Retina (tissue), 1 donor: ENCODE data around the gene MYEF2.

Experiments used
- DNase-seq: peaks from one replicate; pipeline ENCODE4 v3.0.0-alpha.2; 2016

Gene MYEF2

GRCh38 chr15:48144889-48145288 lies 33.2 kb downstream of the MYEF2 start:
- DNase-seq = no peak

DNA sequence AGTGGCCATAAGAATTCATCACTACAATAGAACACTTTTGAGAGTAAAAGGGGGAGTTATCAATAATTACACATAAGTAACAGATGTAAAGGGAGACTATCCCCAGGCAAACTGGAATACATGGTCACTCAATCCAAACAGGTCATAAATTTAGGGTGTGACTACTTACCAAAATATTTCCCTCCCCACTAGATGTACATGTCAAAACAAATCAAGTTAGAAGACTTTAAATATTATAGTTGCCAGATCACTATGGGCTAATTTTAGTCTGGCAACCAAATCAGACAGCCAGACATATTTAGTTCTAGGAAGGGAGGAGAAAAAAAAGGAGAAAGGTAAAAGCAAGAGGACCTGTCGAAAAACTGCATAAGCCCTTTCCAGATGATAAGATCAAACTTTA lies 34.2 kb downstream of the MYEF2 start:
- DNase-seq = no peak

GRCh38 chr15:48132874-48133273 lies 45.2 kb downstream of the MYEF2 start:
- no peak for DNase-seq

- DNase-seq = no peak
These were observed 46.8 kb downstream of the MYEF2 start for GRCh38 chr15:48131324-48131723.

GRCh38 chr15:48126667-48127355 lies 51.3 kb downstream of the MYEF2 start:
- DNase-seq = no peak

- DNase-seq = no peak
These were observed 56.2 kb downstream of the MYEF2 start for GRCh38 chr15:48121849-48122248.

- peak; percentile 21 for DNase-seq
These were observed 57.4 kb downstream of the MYEF2 start, which contains the start of gene SLC24A5 for GRCh38 chr15:48120745-48121144. Gene SLC24A5 (plus strand): TSS chr15:48120990. CDS start chr15:48121045, 55 bp downstream.

DNA sequence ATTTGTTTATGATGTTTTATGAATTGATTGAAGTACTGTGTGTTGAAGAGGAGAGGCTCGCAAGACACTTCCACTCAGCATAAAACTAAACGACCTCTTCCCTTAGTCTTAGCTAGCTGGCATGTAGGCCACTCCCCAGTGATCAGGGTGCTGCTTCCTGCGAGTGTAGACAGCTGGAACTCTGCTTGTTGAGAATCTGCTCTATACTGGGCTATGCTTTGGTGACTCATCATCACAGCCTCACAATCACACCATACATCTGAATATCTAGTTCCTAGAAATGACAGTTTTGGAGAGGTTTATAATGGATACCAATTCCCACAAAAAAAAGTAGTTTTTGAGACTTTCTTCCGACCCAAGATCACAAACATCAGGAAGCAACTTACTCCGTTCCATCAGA lies 58.8 kb downstream of the MYEF2 start:
- DNase-seq = no peak

DNA sequence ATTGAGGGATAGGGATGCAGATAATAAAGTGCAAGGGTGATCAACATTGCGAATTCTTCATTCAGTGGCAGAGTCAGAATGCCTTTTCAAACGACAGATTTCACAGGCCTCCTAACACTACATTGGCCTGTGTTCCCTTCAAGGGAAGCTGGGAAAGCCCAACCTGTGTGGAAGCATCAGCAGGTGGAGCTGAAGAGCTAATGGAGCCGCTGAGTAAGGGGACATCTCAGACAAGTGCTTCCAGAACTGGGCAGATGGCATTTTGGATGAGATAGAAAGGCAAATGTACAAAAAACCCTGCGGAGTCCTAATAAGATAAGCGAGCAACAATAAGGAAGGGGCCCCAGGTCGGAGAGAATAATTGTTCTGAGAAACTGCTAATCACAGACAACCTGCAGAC lies 65.9 kb downstream of the MYEF2 start:
- DNase-seq = peak; percentile 40

DNA sequence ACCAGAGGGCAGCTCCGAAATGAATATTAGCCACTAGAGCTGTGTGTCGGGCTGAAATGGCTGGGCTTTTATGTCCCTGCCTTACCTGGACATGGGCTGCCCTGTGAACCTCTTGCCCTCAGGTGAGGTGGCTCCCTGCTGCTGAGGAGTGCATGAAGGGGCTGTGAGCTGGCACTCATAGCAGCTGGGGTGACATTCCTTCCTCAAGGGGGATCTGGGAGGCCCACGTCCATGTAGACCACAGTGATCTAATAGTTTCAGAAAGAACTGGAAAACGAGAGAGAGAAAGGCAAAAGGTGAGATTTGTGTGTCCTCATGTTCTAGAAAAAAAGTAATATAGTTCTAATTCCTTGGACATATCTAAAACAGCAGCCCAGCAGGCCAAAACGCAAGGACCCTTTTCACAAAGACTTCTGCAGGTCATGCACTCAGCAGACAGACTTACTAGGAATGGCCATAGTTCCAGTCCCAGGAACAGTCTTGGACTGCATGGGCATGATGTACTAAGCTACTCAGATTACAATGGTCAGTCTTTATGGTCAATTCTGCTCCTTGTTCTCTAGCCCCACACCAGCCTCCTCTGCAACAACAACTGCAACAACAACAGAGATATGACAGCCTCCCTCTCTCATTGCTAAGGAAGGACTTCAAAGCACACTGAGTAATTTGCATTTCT lies 68.1 kb downstream of the MYEF2 start:
- DNase-seq = no peak

GRCh38 chr15:48109212-48109611 lies 68.9 kb downstream of the MYEF2 start:
- DNase-seq = no peak

GRCh38 chr15:48105936-48106335 lies 72.2 kb downstream of the MYEF2 start:
- DNase-seq = no peak

GRCh38 chr15:48103647-48104046 lies 74.4 kb downstream of the MYEF2 start:
- no peak for DNase-seq

DNA sequence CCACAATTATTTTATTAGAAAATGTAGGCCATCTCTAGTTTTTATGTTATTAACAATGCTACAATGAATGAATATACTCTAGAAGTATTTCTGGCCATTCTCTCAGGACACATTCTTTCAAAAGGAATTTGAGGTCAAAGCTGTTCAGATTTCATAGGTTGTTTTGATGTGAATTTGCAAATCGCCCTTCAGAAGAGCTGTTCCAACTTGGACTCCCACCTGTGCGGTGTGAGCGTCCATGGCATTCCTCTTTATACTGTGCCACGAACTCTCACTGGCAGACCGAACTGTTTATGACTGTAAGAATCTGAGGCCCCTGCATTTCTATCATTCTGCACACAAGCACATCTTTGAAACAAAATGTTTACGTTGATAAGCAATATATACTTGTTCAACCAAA lies 75.9 kb downstream of the MYEF2 start:
- DNase-seq = no peak

GRCh38 chr15:48101376-48101961 lies 76.6 kb downstream of the MYEF2 start:
- DNase-seq = no peak

GRCh38 chr15:48097264-48097663 lies 80.8 kb downstream of the MYEF2 start:
- no peak for DNase-seq

DNA sequence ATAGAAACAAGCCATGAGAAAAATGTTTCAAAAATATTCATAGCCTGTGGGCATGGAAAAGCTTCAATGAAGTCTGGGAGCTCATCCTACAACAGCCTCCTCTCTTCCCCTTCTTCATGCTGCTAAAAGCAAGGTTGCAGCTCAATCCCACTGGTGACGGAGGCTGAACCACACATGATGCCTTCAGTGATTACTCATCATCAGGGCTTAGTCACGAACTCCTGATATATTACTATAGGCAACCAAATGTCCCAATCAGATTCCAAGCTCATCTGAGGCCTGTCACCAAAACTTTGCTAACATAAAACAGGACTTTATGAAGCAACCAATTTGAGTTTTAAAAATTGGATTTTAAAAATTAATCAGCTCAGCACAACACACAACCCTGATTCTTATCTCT lies 81.3 kb downstream of the MYEF2 start:
- DNase-seq = no peak

GRCh38 chr15:48096355-48096786 lies 81.7 kb downstream of the MYEF2 start:
- no peak for DNase-seq

GRCh38 chr15:48091522-48091921 lies 86.6 kb downstream of the MYEF2 start:
- no peak for DNase-seq

DNA sequence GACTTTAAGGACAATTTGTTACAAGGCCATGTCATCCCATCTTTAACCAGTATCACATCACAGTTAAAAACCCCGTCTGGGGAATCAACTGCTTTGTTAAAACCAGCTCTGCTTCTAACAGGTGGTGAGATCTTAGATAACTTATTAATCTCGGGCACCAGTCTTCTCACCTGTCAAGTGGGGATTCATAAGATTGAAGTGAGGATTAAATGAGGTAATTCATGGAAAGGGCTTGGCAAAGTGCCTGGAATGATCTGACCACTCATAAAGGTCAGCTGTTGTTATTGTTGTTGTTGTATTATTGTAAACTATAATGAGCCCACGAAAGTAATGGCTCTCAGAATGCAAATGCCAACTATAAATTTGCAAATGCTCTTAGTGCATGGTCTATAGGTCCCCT lies 87.4 kb downstream of the MYEF2 start:
- DNase-seq = no peak

- DNase-seq = no peak
These were observed 88.0 kb downstream of the MYEF2 start for GRCh38 chr15:48090115-48090514.

GRCh38 chr15:48089702-48090101 lies 88.4 kb downstream of the MYEF2 start:
- no peak for DNase-seq

DNA sequence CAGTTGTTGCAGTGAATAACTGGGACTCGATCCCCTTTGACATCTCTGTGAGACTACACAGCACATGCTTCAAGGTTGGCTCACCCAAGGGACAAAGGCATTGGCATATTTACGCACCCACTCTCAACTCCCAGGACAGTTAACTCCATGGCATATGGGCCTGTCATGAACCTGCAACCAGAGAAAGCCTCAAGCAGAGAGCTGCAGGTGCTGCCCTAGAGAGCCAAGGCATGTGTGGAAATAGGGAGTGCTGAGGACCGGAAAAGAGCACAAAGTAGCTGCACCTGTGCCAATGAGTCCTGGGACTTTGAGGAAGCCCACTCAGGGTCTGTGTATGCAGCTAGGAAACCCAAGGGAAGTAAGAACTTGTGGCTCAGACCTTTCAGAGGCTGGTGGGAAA lies 90.3 kb downstream of the MYEF2 start:
- no peak for DNase-seq

GRCh38 chr15:48086576-48086975 lies 91.5 kb downstream of the MYEF2 start:
- no peak for DNase-seq
